DMS114 treated with DMSO at 0.1 percent for 48 hours (cell line): ENCODE measurements around the gene ZCCHC17.

Source experiments
- DNase-seq: peaks from one replicate; lab custom pipeline; 2025; ENCODE audit not compliant: unreplicated experiment; lab: John Stamatoyannopoulos, UW

The ZCCHC17 gene

DNA sequence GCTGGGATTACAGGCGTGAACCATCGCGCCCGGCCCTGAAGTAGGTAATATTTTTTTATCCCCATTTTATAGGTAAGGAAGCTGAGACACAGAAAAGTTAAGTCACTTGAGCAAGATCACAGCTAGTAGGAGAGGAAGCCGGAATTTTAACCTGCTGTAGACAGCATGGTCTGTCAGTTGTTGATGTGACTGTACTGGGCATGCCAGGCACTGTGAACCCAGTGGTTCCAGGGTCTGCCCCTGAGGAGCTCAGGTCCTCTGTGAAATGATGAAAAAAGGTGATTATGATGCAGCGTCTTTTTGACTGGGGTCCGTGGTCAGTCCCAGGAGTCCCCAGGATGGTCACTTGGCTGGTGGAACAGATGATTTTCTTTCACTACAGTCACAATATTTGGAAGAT is 92.8 kb downstream of the ZCCHC17 start:
- no peak for DNase-seq

DNA sequence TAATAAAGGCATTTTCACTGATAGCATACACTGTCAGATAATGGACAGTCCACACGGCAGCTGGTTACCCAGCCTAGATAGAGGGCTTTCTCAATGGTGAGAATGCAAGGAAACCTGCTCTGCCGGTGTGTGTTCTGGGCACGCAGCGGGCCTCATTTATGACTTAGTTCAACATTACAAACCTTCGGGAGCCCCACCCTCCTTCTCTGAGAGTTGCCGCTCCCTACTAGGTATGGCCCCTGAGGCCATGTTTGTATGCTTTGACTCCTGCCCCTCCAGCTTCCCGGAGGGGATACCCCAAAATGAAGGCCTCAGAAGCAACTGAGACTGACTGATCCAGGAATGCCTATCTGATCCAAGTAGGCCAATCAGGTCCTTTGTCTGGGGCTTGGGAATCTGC is 93.2 kb downstream of the ZCCHC17 start:
- DNase-seq = no peak

DNA sequence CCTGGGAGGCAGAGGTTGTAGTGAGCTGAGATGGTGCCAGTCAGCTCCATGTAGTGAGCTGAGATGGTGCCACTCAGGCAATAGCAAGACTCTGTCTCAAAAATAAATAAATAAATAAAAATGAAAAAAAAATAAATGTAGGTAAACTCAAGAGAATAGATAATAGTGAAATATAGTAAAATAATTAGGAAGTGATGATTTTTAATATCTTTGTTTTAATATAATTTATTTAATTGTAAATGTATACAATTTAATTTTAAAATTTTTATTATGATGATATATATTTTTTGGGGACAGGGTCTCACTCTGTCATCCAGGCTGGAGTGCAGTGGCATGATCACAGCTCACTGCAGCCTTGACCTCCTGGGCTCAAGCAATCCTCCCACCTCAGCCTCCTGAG is 96.6 kb downstream of the ZCCHC17 start:
- no peak for DNase-seq

DNA sequence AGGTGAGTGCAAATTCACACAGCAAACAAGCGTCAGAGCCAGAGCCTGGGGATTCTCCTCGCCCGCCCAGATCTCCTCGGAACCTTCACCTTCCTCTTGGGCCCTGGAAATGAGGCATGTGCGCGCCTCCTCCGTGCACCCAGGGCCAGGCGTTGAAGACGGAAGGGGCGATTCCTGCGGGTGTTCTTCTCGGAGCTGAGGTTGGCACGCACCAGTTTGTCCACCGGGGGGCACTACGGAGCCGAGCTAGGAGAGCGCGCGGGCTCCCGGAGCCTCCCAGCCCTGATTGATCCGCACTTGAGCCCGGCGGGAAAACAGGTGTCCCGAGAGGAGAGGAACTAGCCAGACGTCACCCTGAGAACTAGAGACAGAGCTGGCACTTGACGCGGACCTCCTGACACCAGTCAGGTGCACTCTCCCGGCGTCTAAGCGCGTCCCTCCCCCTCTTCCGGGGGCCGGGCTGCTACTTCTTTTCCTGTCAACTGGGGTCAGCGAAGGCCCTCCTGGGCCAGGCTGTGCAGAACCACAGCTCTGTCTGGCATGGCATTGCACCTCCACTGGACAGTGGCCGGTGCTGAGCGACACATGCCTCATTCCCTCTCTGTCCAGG is 97.9 kb downstream of the ZCCHC17 start:
- peak; percentile 50 for DNase-seq

DNA sequence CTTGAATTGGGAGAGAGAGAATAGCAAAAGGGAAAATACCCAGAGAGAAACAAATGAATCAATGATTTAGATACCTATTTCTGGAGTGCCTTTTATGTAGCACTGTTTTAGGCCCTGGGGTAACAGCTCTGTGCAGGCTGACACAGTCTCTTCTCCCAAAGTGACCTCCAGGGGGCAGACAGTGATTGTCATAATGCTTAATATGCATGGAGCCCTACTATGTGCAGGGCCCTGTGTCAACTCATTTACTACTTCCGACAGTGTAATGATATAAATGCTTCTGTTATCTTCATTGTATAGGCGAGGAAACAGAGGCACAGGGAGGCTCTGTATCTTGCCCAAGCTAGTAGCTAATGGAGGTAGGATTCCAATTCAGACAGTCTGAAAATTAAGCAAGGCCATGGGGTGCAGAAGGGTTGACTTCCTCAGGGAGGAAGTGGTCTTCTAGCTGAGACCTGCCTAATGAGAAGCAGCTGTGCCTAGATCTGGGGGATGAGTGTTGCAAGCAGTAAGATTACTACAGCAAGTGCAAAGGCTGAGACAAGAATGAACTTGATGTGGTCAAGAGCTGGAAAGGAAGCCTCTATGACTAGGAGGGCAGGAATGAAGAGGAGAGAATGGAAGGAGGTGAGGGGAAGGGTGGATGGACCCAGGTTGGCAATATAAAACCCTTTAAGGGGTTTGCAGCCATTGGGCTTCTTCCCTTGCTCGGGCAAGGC is 100.0 kb downstream of the ZCCHC17 start:
- no peak for DNase-seq

DNA sequence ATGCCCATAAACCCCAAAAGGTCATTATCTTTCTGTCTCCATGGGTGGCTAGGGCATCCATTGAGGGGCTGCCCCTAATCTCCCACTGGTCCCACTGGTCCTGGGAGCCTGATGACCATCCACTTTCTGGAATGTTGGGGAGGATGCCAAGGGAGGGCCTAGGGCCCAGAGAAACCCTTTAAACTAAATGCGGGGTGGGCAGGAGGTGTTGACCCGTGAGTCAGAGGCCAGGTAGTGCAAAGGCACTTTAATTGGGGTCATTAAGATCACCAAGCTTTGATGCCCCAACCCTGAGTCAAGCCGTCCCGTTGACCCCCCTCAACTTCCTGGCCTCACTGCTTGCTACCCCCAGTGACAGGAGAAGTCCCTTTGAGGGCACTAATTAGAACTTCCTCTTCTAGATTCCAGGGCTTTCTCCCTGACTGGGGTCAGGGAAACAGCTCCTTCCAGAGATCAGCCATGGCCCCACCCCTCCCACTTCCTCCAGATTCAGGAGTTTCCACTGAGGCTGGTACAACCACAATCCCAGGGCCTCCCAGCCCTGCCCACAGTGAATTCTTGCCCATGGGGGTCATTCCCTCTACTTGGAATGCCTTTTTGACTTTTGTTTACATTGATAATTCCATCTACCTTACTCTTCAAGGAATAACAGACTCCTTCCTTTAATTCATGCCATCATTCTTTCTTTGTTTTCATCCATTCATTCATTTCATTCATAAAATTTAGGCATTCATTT is 100.7 kb downstream of the ZCCHC17 start:
- DNase-seq = no peak

DNA sequence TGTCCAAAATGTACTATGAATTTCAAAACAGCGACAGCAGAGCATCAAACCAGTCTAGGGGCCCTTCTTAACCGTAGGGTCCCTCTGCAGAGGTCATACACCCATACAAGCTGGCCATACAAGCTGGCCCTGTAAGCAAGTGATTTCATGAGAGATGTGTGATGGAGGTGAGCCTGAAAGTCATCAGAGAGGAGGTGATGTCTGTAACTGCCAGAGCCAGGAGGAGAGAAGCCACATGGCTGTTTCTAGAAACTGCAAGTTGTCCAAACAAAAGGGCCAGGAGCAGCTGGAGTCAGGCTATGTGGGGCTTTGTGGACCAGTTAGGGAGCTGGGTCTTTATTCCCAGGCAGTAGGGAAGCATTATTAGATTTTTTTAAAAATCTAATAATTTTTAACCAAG is 101.4 kb downstream of the ZCCHC17 start:
- no peak for DNase-seq

DNA sequence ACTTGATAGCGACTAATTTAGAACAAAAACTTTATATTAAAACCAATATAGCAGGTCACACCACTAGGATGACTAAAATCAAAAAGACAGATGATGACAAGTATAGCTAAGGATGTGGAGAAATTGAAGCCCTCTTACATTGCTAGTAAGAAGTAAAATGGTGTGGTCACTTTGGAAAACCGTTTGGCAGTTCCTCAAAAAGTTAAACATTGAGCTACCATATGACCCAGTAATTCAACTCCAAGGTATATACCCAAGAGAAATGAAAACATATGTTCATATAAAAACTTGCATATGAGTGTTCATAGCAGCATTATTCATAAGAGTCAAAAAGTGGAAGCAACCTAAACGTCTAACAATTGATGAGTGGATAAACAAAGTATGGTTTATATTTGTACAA is 103.1 kb downstream of the ZCCHC17 start:
- no peak for DNase-seq

DNA sequence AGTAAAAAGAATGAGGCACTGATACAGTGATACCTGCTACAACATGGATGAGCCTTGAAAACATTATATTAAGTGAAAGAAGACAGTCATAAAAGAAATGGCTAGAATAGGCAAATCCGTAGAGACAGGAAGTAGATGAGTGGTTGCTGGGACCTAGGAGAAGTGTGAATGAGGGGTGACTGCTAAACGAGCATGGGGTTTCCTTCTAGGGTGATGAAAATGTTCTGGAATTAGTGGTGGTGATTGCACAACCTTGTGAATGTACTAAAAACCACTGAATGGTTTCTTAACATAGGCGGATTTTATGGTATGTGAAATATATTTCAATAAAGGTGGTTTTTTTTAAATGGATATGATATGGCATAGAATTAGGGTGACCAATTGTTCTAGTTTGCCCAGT is 103.6 kb downstream of the ZCCHC17 start:
- no peak for DNase-seq

DNA sequence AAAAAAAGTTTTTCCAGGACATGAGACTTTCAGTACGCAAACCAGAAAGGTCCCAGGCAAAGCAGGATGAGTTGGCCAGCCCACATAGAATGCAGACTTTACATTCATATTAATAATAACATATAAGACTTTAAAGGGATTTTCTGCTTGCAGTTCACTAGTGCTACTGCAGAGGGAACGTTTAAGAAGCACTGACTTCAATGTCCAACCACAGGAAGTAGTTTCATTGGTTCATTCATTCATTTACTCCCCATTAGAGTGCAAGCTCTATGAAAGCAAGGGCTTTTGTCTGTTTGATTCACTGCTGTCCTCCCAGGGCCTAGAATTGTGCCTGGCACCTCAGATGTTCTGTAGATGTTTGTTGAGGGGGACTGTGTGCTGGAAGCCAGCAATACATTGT is 104.4 kb downstream of the ZCCHC17 start:
- DNase-seq = no peak

DNA sequence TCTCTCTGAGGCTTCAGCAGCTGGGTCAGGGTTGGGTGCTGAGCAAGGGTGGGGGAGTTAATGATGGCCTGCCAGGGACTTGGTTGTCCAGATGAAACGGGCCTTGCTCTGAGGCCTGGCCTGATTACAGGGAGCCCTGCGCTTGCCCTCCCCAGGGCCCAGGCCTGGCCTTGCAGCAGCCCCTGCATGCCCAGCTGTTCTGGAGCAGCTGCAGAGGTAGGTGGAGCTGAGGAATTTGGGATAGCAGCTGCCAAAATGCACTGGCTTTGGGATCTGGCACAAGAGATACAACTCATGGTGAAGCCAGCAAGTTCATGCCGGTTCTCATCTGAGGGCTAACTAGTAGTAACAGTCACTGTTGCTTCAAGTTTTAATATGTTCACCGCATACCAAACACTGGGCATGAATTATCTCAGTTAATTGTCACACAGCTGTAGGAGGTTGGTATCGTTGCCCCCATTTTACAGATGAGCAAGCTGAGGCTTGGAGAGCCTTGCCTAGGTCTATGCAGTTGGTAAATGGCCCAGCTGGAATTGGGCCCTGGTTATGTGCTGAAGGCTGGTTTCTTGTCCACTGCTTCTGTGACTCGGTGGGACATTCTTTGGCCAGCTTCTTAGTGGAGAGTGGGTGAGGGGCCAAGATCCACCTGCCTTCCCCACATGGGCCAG is 108.9 kb downstream of the ZCCHC17 start:
- no peak for DNase-seq

DNA sequence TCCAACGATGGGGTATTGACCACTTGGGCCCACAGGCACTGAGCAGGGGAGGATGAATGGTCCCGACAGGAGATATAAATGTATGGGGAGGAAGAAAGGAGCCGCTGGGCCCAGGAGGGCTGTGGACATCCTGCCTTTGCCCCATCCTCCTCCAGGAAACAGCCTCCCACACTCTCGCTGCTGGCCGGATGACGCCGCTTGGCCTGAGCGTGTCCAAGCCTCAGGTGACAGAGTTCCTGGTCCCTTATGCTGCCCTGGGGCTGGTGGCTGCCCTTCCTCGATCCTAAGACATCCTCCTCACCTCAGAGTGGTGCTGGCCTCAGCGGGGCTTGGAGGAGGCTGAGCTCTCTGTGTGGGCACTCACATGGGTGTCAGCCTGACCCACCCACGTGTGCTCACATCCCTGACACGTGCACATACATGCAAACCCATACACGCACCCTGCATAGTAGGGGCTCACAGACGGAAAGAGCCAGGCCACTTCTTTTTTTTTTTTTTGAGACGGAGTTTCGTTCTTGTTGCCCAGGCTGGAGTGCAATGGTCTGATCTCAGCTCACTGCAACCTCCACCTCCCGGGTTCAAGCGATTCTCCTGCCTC is 110.3 kb downstream of the ZCCHC17 start:
- no peak for DNase-seq

DNA sequence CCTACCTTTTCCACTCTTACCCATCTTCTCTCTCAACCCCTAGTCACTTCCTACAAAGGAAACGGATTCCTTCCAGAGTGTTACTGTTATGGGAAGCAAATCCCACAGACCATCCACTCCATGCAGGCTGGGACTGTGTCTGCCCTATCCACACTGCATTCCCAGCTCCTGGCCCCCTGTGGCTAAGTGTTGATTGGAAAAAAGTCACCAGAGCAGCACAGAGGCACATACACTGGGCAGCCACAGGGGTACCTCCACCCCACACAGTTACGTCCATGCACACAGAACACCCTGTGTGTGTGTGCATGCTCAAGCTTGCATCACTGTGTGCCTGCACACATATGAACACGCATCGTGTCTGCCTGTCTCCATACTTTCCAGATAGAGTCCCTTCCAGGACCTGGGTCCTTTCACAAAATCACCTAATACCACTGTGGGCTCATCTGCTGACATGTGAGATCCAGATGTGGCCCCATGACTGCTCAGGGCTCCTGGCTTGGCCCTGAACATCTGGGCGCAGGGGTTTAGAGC is 112.0 kb downstream of the ZCCHC17 start:
- DNase-seq = no peak

DNA sequence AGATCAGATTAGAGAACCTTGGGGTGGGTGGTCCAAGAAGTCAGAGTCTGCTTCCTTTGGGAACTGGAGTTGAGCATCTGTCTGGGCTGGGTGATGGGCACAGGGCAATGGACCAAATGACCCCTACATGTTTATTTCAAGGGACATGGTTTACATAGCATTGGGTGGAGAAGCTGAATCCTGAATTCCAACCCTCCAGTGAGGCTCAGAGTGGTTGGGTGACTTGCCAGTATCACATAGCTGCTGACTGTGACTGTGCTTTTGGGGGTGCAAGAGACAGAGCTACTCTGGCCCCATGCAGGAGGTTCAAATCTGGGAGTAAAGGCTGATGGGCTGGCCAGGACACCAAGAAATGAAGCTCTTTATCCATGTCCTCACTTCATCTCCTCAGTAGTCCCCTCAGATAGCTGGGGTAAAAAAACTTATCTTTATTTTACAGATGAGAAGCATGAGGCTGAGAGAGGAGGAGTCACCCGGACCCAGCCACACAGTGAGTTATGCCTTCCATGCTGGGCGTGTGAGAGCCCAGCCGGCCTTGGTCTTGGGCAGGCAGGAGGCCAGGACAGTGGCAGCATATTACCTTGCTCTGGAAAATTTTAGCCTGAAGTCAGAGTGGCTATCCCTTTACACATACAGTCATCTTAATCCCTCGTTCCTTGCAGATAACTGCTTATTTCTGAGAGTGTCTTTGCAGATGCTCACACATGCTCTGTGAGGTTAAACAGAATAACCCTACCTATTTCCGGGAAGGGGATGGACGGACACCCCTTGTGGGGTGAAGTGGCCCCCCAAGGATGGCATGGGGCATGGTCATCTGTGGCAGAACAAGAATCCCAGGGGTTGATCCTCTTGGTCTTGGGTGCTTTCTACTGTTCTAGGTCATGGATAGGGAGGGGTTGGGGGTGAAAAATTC is 113.4 kb downstream of the ZCCHC17 start:
- DNase-seq = no peak

DNA sequence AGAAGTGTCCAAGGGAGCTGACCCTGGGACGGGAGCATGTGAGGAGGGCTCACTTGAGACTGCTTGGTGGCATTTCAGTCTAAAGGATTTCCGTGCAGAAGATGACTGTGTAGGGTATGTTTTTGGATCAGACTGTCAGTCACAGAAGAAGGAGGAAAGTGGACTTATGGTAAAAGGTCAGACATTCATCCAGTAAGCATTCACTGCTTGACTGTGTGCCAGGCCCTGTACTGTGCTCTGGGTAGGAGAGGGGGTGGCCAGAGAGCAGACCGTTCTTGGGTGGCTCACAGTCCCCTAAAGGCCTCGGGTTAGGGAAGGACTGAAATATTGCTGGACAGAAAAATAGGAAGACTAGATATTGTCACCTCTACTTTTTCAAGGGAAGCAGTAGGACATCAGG is 114.0 kb downstream of the ZCCHC17 start:
- DNase-seq = no peak

DNA sequence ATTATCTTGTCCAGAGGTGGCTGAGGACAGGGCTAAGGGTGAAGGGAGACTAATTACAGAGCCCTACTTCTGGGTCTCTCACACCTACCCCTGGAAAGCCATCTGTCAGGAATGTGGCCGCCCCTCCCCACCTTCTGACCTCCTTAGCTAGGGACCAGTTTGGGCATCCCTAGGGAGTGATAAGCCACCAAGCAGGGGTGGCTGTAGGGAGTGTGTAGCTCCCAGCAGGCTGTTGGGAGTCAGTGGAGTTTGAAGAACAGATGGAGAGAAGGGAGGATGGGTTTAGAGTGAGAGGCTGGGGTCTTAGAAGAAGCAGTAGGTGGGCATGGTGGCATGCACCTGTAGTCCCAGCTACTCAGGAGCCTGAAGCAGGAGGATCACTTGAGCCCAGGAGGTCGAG is 115.4 kb downstream of the ZCCHC17 start:
- DNase-seq = no peak

DNA sequence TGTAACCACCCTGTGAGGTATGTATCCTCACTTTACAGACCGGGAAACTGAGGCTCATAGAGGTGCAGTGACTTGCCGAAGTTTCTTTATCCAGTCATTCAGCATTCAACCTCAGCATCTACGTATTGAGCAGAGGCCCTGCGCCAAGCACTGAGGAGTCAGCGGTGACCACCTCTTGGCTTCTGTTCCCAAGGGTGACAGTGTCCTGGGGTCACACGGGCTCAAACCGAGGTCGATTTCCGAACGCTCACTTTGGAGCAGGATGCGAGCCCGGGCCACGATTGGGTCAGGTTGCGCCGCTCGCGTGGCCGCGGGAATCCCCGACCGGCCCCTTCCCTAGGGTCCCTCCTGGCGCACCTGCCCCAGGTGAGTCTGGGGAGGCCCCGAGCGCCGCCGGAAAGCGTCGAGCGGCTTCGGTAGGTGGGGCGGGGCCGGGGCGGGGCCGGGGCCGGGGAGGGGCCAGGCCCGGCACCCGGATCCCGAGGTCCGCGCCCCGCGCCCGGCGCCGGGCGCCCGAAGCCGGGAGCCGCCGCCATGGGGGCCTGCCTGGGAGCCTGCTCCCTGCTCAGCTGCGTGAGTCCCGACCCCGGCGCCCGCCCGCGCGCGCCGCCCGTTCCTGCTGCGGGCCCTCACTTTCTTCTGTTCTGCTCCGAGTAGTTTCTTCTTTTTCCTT is 116.0 kb downstream of the ZCCHC17 start, which contains the start of gene SERINC2:
SERINC2 (plus strand) TSS at position 482 of the 673 bp plus-strand sequence; CDS start at position 535, 53 bp downstream.
- no peak for DNase-seq

DNA sequence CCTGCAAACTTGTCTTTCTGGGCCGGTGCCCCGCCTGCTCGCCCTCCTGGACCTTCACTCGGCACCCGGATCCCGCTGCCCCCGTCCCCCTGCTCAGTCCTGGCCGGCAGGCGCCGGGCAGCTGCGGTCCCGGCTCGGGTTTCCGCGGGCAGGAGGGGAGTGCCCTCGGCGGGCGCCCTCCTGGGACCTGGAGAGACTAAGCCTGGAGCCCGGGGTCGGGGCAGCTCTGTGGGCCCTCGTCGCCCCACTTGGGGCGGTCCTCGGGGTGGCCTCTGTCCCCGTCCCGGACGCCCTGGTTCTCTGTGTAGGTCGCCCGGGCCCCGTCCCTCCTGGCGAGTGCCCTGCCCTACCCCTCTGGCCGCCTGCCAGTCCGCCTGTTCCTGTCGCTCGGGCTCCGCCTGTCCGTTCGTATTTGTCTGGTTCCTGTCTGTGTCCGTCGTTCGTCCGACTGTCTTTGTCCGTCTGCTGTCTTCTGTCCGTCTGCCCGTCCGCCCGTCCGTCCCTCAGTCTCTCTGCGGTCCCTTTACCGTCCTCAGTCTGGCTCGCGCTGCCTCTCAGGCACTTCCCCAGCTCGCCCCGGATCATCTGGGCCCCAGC is 116.7 kb downstream of the ZCCHC17 start:
- no peak for DNase-seq
